Uterus (tissue), 2 donors: ENCODE measurements around the gene SYNPO2L.

Experiments
- CTCF ChIP-seq, 4 experiments: fragments of 200-600 bp in 2 of 4; fragments of 450-650 bp in 2 of 4; sonication (generic) in 2 of 4; IDR thresholded peaks; one replicate each; pipeline ENCODE4 v1.5.1; 2016 to 2019; ENCODE audit warnings: antibody characterized with exemption in 4 of 4, mild to moderate bottlenecking in 2 of 4, moderate library complexity in 1 of 4
- POLR2A ChIP-seq, 2 donors: fragments of 450-650 bp; IDR thresholded peaks; one replicate each; pipeline ENCODE4 v1.6.1; 2016; ENCODE audit warnings: antibody characterized with exemption in 2 of 2, mild to moderate bottlenecking in 1 of 2, moderate library complexity in 1 of 2

GRCh38 chr10:73609116-73609515 lies 46.7 kb downstream of the SYNPO2L start:
- TF ChIP-seq CTCF (IDR thresholded peaks at IDR 0.05) = no peak
- no peak for TF ChIP-seq POLR2A (IDR thresholded peaks at IDR 0.05)
